GM06990 (cell line): Measurements from ENCODE around the gene CUX1.

Source experiments
- DNase-seq: peaks from one replicate; pipeline ENCODE4 v3.0.0-alpha.2; 2011; ENCODE audit not compliant: insufficient read length; ENCODE audit errors: extremely low read depth
- H3K27me3 ChIP-seq: replicated peaks from 2 replicates; pipeline ENCODE4 v1.6.0; 2011; ENCODE audit warnings: low read length; ENCODE audit not compliant: control insufficient read depth, insufficient read depth
- H3K36me3 ChIP-seq: 2 replicates; pipeline ENCODE4 v1.5.1; 2011; ENCODE audit warnings: low read length; ENCODE audit not compliant: control insufficient read depth, insufficient read depth
- H3K4me3 ChIP-seq: replicated peaks from 2 replicates; pipeline ENCODE4 v1.5.1; 2011; ENCODE audit warnings: low read depth, mild to moderate bottlenecking, control low read depth, low read length
- TF ChIP-seq, protein P1 (sequence below): IDR thresholded peaks from 2 replicates; pipeline ENCODE4 v1.5.1; 2011; ENCODE audit warnings: low read length, control low read depth, mild to moderate bottlenecking, inconsistent platforms; ENCODE audit not compliant: insufficient read depth, poor library complexity, severe bottlenecking

The CUX1 gene

DNA sequence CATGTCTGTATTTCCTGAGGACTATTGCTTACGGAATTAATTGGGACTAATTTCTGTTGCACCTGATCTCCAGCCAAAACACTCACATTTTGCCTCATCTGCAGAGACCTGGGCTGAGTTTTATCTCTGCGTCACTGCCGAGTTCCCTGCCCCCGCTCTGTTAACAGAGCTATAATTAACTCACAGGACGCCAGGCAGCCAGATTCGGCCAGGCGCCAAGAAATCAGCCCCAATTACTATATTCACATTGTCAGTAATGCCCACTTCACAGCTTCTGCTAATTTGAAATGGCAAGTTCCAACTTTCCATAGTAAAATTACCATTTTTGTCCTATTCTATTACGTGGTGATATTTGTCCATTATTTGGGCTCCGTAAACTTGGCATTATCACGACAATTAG is 130.5 kb downstream of the CUX1 start:
- no peak overlapping the region for H3K4me3 ChIP-seq
- DNase-seq = no peak
- TF ChIP-seq, protein P1, sequence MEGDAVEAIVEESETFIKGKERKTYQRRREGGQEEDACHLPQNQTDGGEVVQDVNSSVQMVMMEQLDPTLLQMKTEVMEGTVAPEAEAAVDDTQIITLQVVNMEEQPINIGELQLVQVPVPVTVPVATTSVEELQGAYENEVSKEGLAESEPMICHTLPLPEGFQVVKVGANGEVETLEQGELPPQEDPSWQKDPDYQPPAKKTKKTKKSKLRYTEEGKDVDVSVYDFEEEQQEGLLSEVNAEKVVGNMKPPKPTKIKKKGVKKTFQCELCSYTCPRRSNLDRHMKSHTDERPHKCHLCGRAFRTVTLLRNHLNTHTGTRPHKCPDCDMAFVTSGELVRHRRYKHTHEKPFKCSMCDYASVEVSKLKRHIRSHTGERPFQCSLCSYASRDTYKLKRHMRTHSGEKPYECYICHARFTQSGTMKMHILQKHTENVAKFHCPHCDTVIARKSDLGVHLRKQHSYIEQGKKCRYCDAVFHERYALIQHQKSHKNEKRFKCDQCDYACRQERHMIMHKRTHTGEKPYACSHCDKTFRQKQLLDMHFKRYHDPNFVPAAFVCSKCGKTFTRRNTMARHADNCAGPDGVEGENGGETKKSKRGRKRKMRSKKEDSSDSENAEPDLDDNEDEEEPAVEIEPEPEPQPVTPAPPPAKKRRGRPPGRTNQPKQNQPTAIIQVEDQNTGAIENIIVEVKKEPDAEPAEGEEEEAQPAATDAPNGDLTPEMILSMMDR = no peak
- no peaks in the 10 kb centered on the region for H3K27me3 ChIP-seq
- H3K36me3 ChIP-seq = no peaks in the 10 kb centered on the region

DNA sequence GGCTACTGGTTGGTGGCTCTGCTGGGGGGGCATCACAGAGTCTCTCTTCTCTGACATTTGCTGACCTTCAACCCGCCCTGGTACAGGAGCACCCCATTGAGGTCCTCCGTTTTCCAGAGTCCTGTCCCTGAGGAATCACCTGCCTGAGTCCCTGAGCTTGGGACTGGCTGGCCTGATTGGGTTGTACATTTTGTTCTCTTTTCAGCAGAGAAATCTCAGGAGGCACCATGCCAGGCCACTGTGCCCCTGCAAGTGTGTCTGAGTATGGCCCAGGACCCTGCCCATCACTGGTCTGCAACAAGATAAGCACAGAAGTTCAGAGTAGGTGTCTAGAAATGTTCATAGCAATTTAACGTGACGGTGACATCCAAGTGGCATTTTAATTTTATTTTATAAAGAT is 131.2 kb downstream of the CUX1 start:
- no peaks in the 10 kb centered on the region for H3K36me3 ChIP-seq
- no peak for DNase-seq
- no peaks in the 10 kb centered on the region for H3K27me3 ChIP-seq
- TF ChIP-seq, protein P1 = no peak
- no peak overlapping the region for H3K4me3 ChIP-seq

GRCh38 chr7:101950450-101951119 is 133.2 kb downstream of the CUX1 start:
- Histone ChIP-seq H3K4me3 (no peak overlapping the region), H3K36me3 (no peaks in the 10 kb centered on the region), H3K27me3 (no peaks in the 10 kb centered on the region)
- TF ChIP-seq, protein P1 = no peak
- DNase-seq = no peak

DNA sequence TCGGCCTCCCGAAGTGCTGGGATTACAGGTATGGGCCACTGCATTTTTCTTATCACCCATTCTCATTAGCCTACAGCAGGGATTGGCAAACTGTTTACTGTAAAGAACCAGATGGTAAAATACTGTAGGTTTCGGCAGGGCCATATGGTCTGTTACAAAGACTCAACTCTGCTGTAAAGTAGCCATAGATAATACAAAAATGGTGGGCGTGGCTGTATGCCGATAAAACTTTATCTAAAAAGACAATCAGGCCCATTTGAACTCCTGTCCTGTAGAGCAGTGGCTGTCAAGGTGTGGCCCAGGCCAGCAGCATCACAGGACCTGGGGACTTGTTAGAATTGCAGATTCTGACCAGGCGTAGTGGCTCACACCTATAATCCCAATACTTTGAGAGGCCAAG is 134.3 kb downstream of the CUX1 start:
- DNase-seq = no peak
- Histone ChIP-seq H3K36me3 (no peaks in the 10 kb centered on the region), H3K4me3 (no peak overlapping the region), H3K27me3 (no peaks in the 10 kb centered on the region)
- TF ChIP-seq, protein P1 = no peak

- TF ChIP-seq, protein P1 = no peak
- H3K4me3 ChIP-seq = no peak overlapping the region
- H3K36me3 ChIP-seq = no peaks in the 10 kb centered on the region
- no peaks in the 10 kb centered on the region for H3K27me3 ChIP-seq
- DNase-seq = no peak
Measured at GRCh38 chr7:101952355-101953247, 135.2 kb downstream of the CUX1 start.
